HepG2 (cell line): ENCODE data around the gene SBNO2. TPM values are rescaled to one million over a fixed set of nuclear protein-coding genes. Genes with fewer than 3 reads are reported as not detected.
A peak's percentile ranks its signal among the peaks of the same experiment; 100 is the strongest.

Experiments used
- ATAC-seq: fragments of 200-7000 bp; cut with Tn5 transposase; 3 replicates; pipeline ENCODE4 v1.9.1; 2020; ENCODE audit warnings: mild to moderate bottlenecking, moderate library complexity
- BruUV-seq: library from RNA; stranded (reverse); fragments of 400-500 nt; replicated peaks from 2 replicates; lab custom pipeline; 2021; lab: Mats Ljungman, UMichigan
- CTCF ChIA-PET: fragments of 300-600 bp; formaldehyde crosslinking; extraction: SDS; loops from one replicate; lab custom pipeline; 2021; ENCODE audit warnings: low total read pairs, inconsistent platforms, low intra/inter-chr PET ratio; lab: Yijun Ruan, JAX
- POLR2A ChIA-PET: fragments of 350-600 bp; sonication (Branson Sonifier 250); formaldehyde crosslinking; loops from one replicate; lab custom pipeline; 2020; ENCODE audit warnings: antibody characterized with exemption, inconsistent platforms; lab: Yijun Ruan, JAX
- DNase-seq: peaks from one replicate; pipeline ENCODE4 v3.0.0-alpha.2; 2015; ENCODE audit warnings: low spot score
- FAIRE-seq: peaks from 3 replicates; lab custom pipeline; 2011; peaks lifted over from hg19 to GRCh38; lab: Jason Lieb, UNC
- H2AFZ ChIP-seq: one replicate; pipeline ENCODE4 v1.6.1; 2011; ENCODE audit warnings: low read length, inconsistent platforms
- H3K27ac ChIP-seq: fragments of 300-600 bp; 3 replicates; pipeline ENCODE4 v1.8.0; 2011; ENCODE audit warnings: mixed run types, mild to moderate bottlenecking, mixed read lengths, low read length, inconsistent platforms; ENCODE audit not compliant: insufficient read depth; ENCODE audit errors: extremely low read length
- H3K27me3 ChIP-seq, 2 experiments: fragments of 200-600 bp in 1 of 2; 2 replicates in 1 of 2; 3 replicates in 1 of 2; pipeline versions ENCODE4 v1.6.0 to v1.8.0; 2011; ENCODE audit warnings: low read length in 2 of 2, mild to moderate bottlenecking in 2 of 2, moderate library complexity in 2 of 2, inconsistent platforms in 1 of 2; ENCODE audit not compliant: insufficient read depth in 2 of 2, control insufficient read depth in 1 of 2
- H3K36me3 ChIP-seq, 2 experiments: fragments of 200-600 bp in 1 of 2; replicated peaks in 1 of 2; 2 replicates in 1 of 2; 3 replicates in 1 of 2; pipeline versions ENCODE4 v1.5.1 to v1.8.0; 2011; ENCODE audit warnings: low read length in 2 of 2, inconsistent platforms in 1 of 2; ENCODE audit not compliant: insufficient read depth in 2 of 2, control insufficient read depth in 1 of 2
- H3K4me1 ChIP-seq: 2 replicates; pipeline ENCODE4 v1.5.1; 2012; ENCODE audit warnings: low read length, inconsistent platforms; ENCODE audit not compliant: insufficient read depth
- H3K4me2 ChIP-seq: 2 replicates; pipeline ENCODE4 v1.6.0; 2011; ENCODE audit warnings: low read depth, low read length, inconsistent platforms
- H3K4me3 ChIP-seq, 3 experiments: fragments of 200-600 bp in 1 of 3; sonication (generic), shearing (Covaris generic) in 1 of 3; replicated peaks in 1 of 3; 2 replicates each; pipeline ENCODE4 v1.5.1; 2011 to 2016; ENCODE audit warnings: low read length in 3 of 3, inconsistent platforms in 2 of 3, low read depth in 2 of 3, mild to moderate bottlenecking in 2 of 3, control low read depth in 1 of 3, mixed read lengths in 1 of 3; ENCODE audit not compliant: insufficient read depth in 1 of 3
- H3K79me2 ChIP-seq: one replicate; pipeline ENCODE4 v1.6.1; 2011; ENCODE audit warnings: low read length, inconsistent platforms; ENCODE audit not compliant: insufficient read depth
- H3K9ac ChIP-seq: 2 replicates; pipeline ENCODE4 v1.6.0; 2011; ENCODE audit warnings: mild to moderate bottlenecking, low read depth, low read length, inconsistent platforms; ENCODE audit not compliant: insufficient read depth
- H3K9me3 ChIP-seq: 2 replicates; pipeline ENCODE4 v1.5.1; 2012; ENCODE audit warnings: mild to moderate bottlenecking, low read length
- H4K20me1 ChIP-seq: 2 replicates; pipeline ENCODE4 v1.6.0; 2011; ENCODE audit warnings: inconsistent platforms, mild to moderate bottlenecking, low read length, moderate library complexity; ENCODE audit not compliant: insufficient read depth
- CEBPB ChIP-seq: IDR thresholded peaks from 2 replicates; pipeline ENCODE4 v1.6.1; 2011; ENCODE audit warnings: low read depth, low read length, improper control_type of control experiment, borderline replicate concordance
- NR3C1 ChIP-seq: sonication (generic); formaldehyde crosslinking; IDR thresholded peaks from 2 replicates; pipeline ENCODE4 v1.4.0; 2020; ENCODE audit warnings: missing genetic modification reagents
- RBM22 ChIP-seq: fragments of 200-400 bp; formaldehyde crosslinking; optimal IDR thresholded peaks from 2 replicates; pipeline ENCODE3; 2017; ENCODE audit warnings: mild to moderate bottlenecking, low read length, moderate library complexity
- TOE1 ChIP-seq: sonication (generic); formaldehyde crosslinking; IDR thresholded peaks from 2 replicates; pipeline ENCODE4 v1.4.0; 2020; ENCODE audit warnings: mild to moderate bottlenecking, missing genetic modification reagents
- ZNF460 ChIP-seq: sonication (generic); formaldehyde crosslinking; IDR thresholded peaks from 2 replicates; pipeline ENCODE4 v1.5.1; 2020; ENCODE audit warnings: missing genetic modification reagents, mild to moderate bottlenecking, borderline replicate concordance
- ZNF501 ChIP-seq: sonication (generic); formaldehyde crosslinking; IDR thresholded peaks from 2 replicates; pipeline ENCODE4 v1.5.1; 2020; ENCODE audit warnings: mild to moderate bottlenecking, moderate library complexity, missing genetic modification reagents
- ZNF629 ChIP-seq: sonication (generic); formaldehyde crosslinking; conservative IDR thresholded peaks from 2 replicates; pipeline ENCODE4 v1.5.0; 2020; ENCODE audit warnings: missing genetic modification reagents
- ZNF674 ChIP-seq: sonication (generic); formaldehyde crosslinking; IDR thresholded peaks from 2 replicates; pipeline ENCODE4 v1.5.0; 2020; ENCODE audit warnings: low read depth, mild to moderate bottlenecking, missing genetic modification reagents
- ZNF768 ChIP-seq: sonication (generic); formaldehyde crosslinking; IDR thresholded peaks from 2 replicates; pipeline ENCODE4 v1.4.0; 2020; ENCODE audit warnings: missing genetic modification reagents
- ZNF777 ChIP-seq: sonication (generic); formaldehyde crosslinking; IDR thresholded peaks from 2 replicates; pipeline ENCODE4 v1.4.0; 2020; ENCODE audit warnings: missing genetic modification reagents
- ZSCAN30 ChIP-seq: sonication (generic); formaldehyde crosslinking; IDR thresholded peaks from 2 replicates; pipeline ENCODE4 v1.5.0; 2020; ENCODE audit warnings: mild to moderate bottlenecking, missing genetic modification reagents
- whole genome bisulfite sequencing: methylation state at CpG from one replicate; pipeline ENCODE4 v1.1.6; 2017; ENCODE audit warnings: low lambda C conversion rate; 5-methylcytosine and 5-hydroxymethylcytosine counted together
- in situ Hi-C: cut with HindIII; loops from 2 replicates; pipeline ENCODE4 v1.10.0; 2017; ENCODE audit warnings: low pct_unique_long_range_greater_than_20kb; ENCODE audit not compliant: extremely low pct_ligation_motif_present
- intact Hi-C: fragments of 100-400 bp; cut with micrococcal nuclease; formaldehyde crosslinking; loops from one replicate; pipeline ENCODE4 v1.10.0; 2022; ENCODE audit not compliant: unreplicated experiment
- polyA plus RNA-seq, 8 experiments: library from polyadenylated mRNA; depleted of rRNA in 3 of 8; stranded (reverse) in 7 of 8; unstranded in 1 of 8; fragments of >200 nt; fragmentation: Illumina TruSeq in 4 of 8; extraction: Trizol in 4 of 8; gene quantifications; 2 replicates each; pipeline versions ENCODE4 v1.2.1 to v1.2.3, GENCODE V29; 2011 to 2016; ENCODE audit warnings: low read depth in 4 of 8, missing spikeins in 1 of 8, mixed read lengths in 1 of 8; ENCODE audit not compliant: insufficient read depth in 1 of 8
- total RNA-seq, 5 experiments: library from RNA; depleted of rRNA; stranded (reverse); fragments of >200 nt; fragmentation: Illumina TruSeq; extraction: Trizol; gene quantifications; 2 replicates each; pipeline ENCODE4 v1.2.3, GENCODE V29; 2016; ENCODE audit warnings: low read depth in 1 of 5
- TF ChIP-seq, protein P1 (sequence below): sonication (generic); formaldehyde crosslinking; IDR thresholded peaks from 2 replicates; pipeline ENCODE4 v1.4.0; 2020; ENCODE audit warnings: mild to moderate bottlenecking, missing genetic modification reagents
- TF ChIP-seq, protein P2 (sequence below): sonication (generic); formaldehyde crosslinking; IDR thresholded peaks from 2 replicates; pipeline ENCODE4 v1.8.0; 2022; ENCODE audit warnings: missing genetic modification reagents, mild to moderate bottlenecking, moderate library complexity, borderline replicate concordance

SBNO2 gene
- total and polyA plus RNA-seq, 2 of the 13 experiments (the other 11 are each of a cell fraction or from before 2014, with no cell fraction given) = 8.6 to 10.4 TPM

GRCh38 chr19:1076951-1077350, 97.1 kb downstream of the SBNO2 start:
- FAIRE-seq (no peak), ATAC-seq (no peak), DNase-seq (no peak)
- intact Hi-C loops (no loop called here), in situ Hi-C loops (no loop called here)
- Histone ChIP-seq H3K4me2 (no peak overlapping the region), H4K20me1 (peaks cover 3% of the 10 kb centered on the region; the same call in 1 of the 2 replicates), H3K4me1 (peaks cover 38% of the 10 kb centered on the region), H3K9me3 (no peaks in the 10 kb centered on the region), H3K27ac (no peak overlapping the region), H2AFZ (no peak overlapping the region), H3K4me3 (no peak overlapping the region), H3K9ac (no peak overlapping the region), H3K36me3 (peaks cover 0 to 2% of the 10 kb centered on the region in 2 experiments; a peak in 3 of 5 replicates), H3K79me2 (no peaks in the 10 kb centered on the region), H3K27me3 (no peaks in the 10 kb centered on the region)
- POLR2A ChIA-PET = interaction anchor here (0.7 kb wide), 1 partner anchor 10 kb away, joined by 3 read pairs; no protein-coding TSS in a partner anchor
- CTCF ChIA-PET = no interaction called here
- TF ChIP-seq ZNF501 (CRISPR knock-in tag) (no peak), CEBPB (no peak), ZNF629 (CRISPR knock-in tag) (peak; percentile 62), ZNF768 (CRISPR knock-in tag) (0 out of 2 replicates have a peak, but pooled peaks have one; percentile 10), NR3C1 (no peak), TOE1 (CRISPR knock-in tag) (no peak), ZNF674 (CRISPR knock-in tag) (no peak)
- TF ChIP-seq, protein P1, sequence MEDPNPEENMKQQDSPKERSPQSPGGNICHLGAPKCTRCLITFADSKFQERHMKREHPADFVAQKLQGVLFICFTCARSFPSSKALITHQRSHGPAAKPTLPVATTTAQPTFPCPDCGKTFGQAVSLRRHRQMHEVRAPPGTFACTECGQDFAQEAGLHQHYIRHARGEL (CRISPR knock-in tag) = no peak
- no TSS peak for BruUV-seq
- 88% methylated on average over 15 of the region's 16 CpGs for WGBS

DNA sequence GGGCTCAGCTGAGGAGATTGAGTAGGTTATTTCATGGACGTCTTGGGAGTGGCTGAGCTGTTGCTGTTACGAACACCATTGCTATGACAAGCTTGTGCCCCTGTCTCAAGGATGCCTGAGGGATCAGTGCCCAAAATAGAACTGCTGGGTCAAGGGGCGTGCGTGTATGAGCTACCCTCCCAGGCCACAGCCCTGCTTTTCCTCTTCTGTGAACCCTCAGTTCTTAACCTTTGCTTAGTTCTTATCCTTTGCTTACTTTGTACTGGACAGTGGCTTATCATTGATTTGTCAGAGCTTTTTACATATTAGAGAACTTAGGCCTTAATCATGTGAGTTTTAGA, 98.1 kb downstream of the SBNO2 start:
- WGBS = 45% methylated on average over 3 of the region's 4 CpGs
- peaks cover 0 to 2% of the 10 kb centered on the region in 2 experiments; a peak in 3 of 5 replicates for H3K36me3 ChIP-seq
- H3K4me2 ChIP-seq = peak overlapping the region; percentile 44; the same call in 1 of the 2 replicates
- H4K20me1 ChIP-seq = peaks cover 3% of the 10 kb centered on the region; the same call in 1 of the 2 replicates
- intact Hi-C loops = no loop called here
- in situ Hi-C loops = no loop called here
- FAIRE-seq (no peak), ATAC-seq (peak; percentile 18; the same call in 2 of the 3 replicates), DNase-seq (no peak)
- no peak overlapping the region for H3K4me3 ChIP-seq
- ChIA-PET CTCF (no interaction called here), POLR2A (interaction anchor here (0.7 to 1.2 kb wide), 8 partner anchors 8 to 24 kb away, joined by 3 to 6 read pairs (median 4); no protein-coding TSS in a partner anchor)
- BruUV-seq = no TSS peak
- peaks cover 34% of the 10 kb centered on the region for H3K4me1 ChIP-seq
- H3K9me3 ChIP-seq = no peaks in the 10 kb centered on the region
- no peak overlapping the region for H2AFZ ChIP-seq
- no peaks in the 10 kb centered on the region for H3K27me3 ChIP-seq
- H3K79me2 ChIP-seq = no peaks in the 10 kb centered on the region
- no peak overlapping the region for H3K9ac ChIP-seq
- H3K27ac ChIP-seq = peak overlapping the region; percentile 60
- TF ChIP-seq RBM22 (no peak), ZNF460 (CRISPR knock-in tag) (no peak), ZNF777 (CRISPR knock-in tag) (no peak), ZSCAN30 (CRISPR knock-in tag) (no peak)
- TF ChIP-seq, protein P2, sequence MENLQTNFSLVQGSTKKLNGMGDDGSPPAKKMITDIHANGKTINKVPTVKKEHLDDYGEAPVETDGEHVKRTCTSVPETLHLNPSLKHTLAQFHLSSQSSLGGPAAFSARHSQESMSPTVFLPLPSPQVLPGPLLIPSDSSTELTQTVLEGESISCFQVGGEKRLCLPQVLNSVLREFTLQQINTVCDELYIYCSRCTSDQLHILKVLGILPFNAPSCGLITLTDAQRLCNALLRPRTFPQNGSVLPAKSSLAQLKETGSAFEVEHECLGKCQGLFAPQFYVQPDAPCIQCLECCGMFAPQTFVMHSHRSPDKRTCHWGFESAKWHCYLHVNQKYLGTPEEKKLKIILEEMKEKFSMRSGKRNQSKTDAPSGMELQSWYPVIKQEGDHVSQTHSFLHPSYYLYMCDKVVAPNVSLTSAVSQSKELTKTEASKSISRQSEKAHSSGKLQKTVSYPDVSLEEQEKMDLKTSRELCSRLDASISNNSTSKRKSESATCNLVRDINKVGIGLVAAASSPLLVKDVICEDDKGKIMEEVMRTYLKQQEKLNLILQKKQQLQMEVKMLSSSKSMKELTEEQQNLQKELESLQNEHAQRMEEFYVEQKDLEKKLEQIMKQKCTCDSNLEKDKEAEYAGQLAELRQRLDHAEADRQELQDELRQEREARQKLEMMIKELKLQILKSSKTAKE = no peak
